AG10803 (cell line): ENCODE results near the gene DCD.

ENCODE experiments used
- DNase-seq: peaks from one replicate; pipeline ENCODE4 v3.0.0; 2010; ENCODE audit warnings: low read depth
- H3K4me3 ChIP-seq: 2 replicates; pipeline ENCODE4 v1.5.1; 2011; ENCODE audit warnings: mild to moderate bottlenecking, low read length, control low read depth
- CTCF ChIP-seq: conservative IDR thresholded peaks from 2 replicates; pipeline ENCODE4 v1.5.1; 2011; ENCODE audit warnings: mild to moderate bottlenecking, low read length, control low read depth, inconsistent platforms

Gene DCD

GRCh38 chr12:54601841-54602240 is 46.3 kb downstream of the DCD start:
- TF ChIP-seq CTCF, result no peak
- DNase-seq, result no peak
- no peak overlapping the region for H3K4me3 ChIP-seq

- no peak for TF ChIP-seq CTCF
- DNase-seq, result no peak
- no peak overlapping the region for H3K4me3 ChIP-seq
Measured at GRCh38 chr12:54598970-54599369, 49.2 kb downstream of the DCD start.

GRCh38 chr12:54596526-54596946 is 51.6 kb downstream of the DCD start:
- H3K4me3 ChIP-seq, result no peak overlapping the region
- TF ChIP-seq CTCF, result peak; percentile 95
- peak; percentile 58 for DNase-seq

- no peak for TF ChIP-seq CTCF
- DNase-seq, result no peak
- no peak overlapping the region for H3K4me3 ChIP-seq
Measured at GRCh38 chr12:54595471-54595870, 52.7 kb downstream of the DCD start.
